ENCODE results near the gene TMEM204.

TMEM204 gene

DNA sequence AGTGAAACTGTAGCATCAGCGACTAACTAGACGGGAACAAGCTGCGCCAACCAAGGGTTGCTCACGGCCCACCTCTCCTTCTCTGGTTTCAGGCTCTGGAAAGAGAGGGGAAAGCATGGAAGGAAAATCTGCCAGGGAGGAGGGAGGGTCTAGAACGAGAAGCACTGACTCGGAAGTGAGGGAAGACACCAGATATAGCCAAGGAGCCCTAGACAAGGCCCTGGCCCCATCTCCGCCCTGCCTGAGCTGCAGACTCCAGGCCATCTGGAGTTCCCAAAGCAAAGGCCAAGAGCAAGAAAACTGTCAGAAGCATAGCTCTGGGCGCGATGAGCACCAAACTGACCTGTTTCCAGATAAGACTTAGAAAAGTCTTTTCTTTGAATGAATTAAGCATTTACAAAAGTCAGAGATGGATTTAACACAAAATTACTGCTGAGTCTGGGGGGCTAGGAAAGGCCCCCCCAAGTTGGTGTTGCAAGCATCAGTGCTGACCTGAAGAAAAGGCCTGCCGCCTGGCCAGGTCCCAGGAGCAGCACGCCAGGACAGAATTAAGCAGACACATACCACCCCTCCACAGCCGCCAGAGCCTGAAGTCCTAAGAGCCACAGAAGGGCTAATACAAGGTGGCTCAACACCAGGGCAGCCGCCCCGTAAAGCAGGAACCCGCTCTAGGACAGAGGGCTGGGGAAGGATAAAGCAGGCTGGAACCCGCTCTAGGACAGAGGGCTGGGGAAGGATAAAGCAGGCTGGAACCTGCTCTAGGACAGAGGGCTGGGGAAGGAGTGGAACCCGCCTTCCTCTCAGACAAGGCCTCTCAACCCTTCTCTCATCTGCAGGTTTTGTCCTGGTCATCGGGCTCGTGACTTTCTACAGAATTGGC, 20.7 kb downstream of the TMEM204 start:
- Histone ChIP-seq H4K20me1 (ENCODE audit: control insufficient read depth, insufficient read depth, low read depth, low read length) (no peaks in the 10 kb centered on the region), H3K79me2 (ENCODE audit: control insufficient read depth, low read length) (no peaks in the 10 kb centered on the region), H3K4me1 (ENCODE audit: control insufficient read depth, low read length) (no peaks in the 10 kb centered on the region), H3K4me3 (ENCODE audit: low read length) (no peak overlapping the region), H3K9me2 (replicated peaks; ENCODE audit: control insufficient read depth, low read length) (no peaks in the 10 kb centered on the region), H3K27me3 (ENCODE audit: control insufficient read depth, low read length) (no peaks in the 10 kb centered on the region), H3K9me3 (ENCODE audit: control insufficient read depth, insufficient read depth, low read length) (no peaks in the 10 kb centered on the region), H3K36me3 (ENCODE audit: control insufficient read depth, low read length) (no peaks in the 10 kb centered on the region), H3K27ac (ENCODE audit: low read depth, low read length) (no peak overlapping the region), H3K4me2 (ENCODE audit: low read length) (no peak overlapping the region), H3F3A (ENCODE audit: control insufficient read depth, insufficient read depth) (no peaks in the 10 kb centered on the region)
- TF ChIP-seq, protein P1, sequence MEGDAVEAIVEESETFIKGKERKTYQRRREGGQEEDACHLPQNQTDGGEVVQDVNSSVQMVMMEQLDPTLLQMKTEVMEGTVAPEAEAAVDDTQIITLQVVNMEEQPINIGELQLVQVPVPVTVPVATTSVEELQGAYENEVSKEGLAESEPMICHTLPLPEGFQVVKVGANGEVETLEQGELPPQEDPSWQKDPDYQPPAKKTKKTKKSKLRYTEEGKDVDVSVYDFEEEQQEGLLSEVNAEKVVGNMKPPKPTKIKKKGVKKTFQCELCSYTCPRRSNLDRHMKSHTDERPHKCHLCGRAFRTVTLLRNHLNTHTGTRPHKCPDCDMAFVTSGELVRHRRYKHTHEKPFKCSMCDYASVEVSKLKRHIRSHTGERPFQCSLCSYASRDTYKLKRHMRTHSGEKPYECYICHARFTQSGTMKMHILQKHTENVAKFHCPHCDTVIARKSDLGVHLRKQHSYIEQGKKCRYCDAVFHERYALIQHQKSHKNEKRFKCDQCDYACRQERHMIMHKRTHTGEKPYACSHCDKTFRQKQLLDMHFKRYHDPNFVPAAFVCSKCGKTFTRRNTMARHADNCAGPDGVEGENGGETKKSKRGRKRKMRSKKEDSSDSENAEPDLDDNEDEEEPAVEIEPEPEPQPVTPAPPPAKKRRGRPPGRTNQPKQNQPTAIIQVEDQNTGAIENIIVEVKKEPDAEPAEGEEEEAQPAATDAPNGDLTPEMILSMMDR (IDR thresholded peaks at IDR 0.05; ENCODE audit: low read depth, low read length, poor library complexity, severe bottlenecking) = no peak
- TF ChIP-seq EZH2phosphoT487 (IDR thresholded peaks at IDR 0.05; ENCODE audit: borderline replicate concordance, low read length) = no peak

DNA sequence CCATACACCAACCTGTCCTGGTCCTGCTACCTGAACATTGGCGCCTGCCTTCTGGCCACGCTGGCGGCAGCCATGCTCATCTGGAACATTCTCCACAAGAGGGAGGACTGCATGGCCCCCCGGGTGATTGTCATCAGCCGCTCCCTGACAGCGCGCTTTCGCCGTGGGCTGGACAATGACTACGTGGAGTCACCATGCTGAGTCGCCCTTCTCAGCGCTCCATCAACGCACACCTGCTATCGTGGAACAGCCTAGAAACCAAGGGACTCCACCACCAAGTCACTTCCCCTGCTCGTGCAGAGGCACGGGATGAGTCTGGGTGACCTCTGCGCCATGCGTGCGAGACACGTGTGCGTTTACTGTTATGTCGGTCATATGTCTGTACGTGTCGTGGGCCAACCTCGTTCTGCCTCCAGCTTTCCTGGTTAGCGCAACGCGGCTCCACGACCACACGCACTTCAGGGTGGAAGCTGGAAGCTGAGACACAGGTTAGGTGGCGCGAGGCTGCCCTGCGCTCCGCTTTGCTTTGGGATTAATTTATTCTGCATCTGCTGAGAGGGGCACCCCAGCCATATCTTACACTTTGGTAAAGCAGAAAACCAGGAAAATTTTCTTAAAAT, 21.5 kb downstream of the TMEM204 start:
- Histone ChIP-seq H3K36me3 (ENCODE audit: control insufficient read depth, low read length) (no peaks in the 10 kb centered on the region), H3K4me2 (ENCODE audit: low read length) (no peak overlapping the region), H3K27ac (ENCODE audit: low read depth, low read length) (no peak overlapping the region), H4K20me1 (ENCODE audit: control insufficient read depth, insufficient read depth, low read depth, low read length) (no peaks in the 10 kb centered on the region), H3K9me3 (ENCODE audit: control insufficient read depth, insufficient read depth, low read length) (no peaks in the 10 kb centered on the region), H3K79me2 (ENCODE audit: control insufficient read depth, low read length) (no peaks in the 10 kb centered on the region), H3K4me1 (ENCODE audit: control insufficient read depth, low read length) (no peaks in the 10 kb centered on the region), H3K4me3 (ENCODE audit: low read length) (no peak overlapping the region), H3K27me3 (ENCODE audit: control insufficient read depth, low read length) (no peaks in the 10 kb centered on the region), H3F3A (ENCODE audit: control insufficient read depth, insufficient read depth) (no peaks in the 10 kb centered on the region), H3K9me2 (replicated peaks; ENCODE audit: control insufficient read depth, low read length) (no peaks in the 10 kb centered on the region)
- no peak for TF ChIP-seq EZH2phosphoT487 (IDR thresholded peaks at IDR 0.05; ENCODE audit: borderline replicate concordance, low read length)
- TF ChIP-seq, protein P1 (IDR thresholded peaks at IDR 0.05; ENCODE audit: low read depth, low read length, poor library complexity, severe bottlenecking) = no peak

DNA sequence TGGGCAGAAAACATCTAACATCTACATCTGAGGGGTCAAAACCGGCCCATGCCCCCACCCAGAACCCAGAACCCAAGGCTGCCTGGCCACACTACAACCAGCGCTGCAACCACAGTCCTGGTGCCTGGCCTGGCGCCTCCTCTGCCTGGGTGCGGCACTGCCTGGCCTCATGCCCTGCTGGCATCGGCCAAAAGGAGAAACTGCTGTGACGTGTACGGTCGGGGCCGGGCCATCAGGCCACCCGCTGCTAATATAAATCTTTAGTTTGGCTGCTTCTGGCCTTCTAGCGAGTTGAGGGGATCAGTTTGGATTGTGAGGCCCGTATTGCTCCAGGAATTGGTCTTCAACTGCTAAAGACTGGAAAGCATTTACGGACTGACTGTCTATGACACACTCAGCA, 22.8 kb downstream of the TMEM204 start:
- no peaks in the 10 kb centered on the region for H3K27me3 ChIP-seq (ENCODE audit: control insufficient read depth, low read length)
- no peaks in the 10 kb centered on the region for H3K9me3 ChIP-seq (ENCODE audit: control insufficient read depth, insufficient read depth, low read length)
- H3K79me2 ChIP-seq (ENCODE audit: control insufficient read depth, low read length) = no peaks in the 10 kb centered on the region
- H4K20me1 ChIP-seq (ENCODE audit: control insufficient read depth, insufficient read depth, low read depth, low read length) = no peaks in the 10 kb centered on the region
- H3K4me2 ChIP-seq (ENCODE audit: low read length) = no peak overlapping the region
- no peaks in the 10 kb centered on the region for H3F3A ChIP-seq (ENCODE audit: control insufficient read depth, insufficient read depth)
- no peaks in the 10 kb centered on the region for H3K9me2 ChIP-seq (replicated peaks; ENCODE audit: control insufficient read depth, low read length)
- no peak overlapping the region for H3K4me3 ChIP-seq (ENCODE audit: low read length)
- no peak overlapping the region for H3K27ac ChIP-seq (ENCODE audit: low read depth, low read length)
- H3K4me1 ChIP-seq (ENCODE audit: control insufficient read depth, low read length) = no peaks in the 10 kb centered on the region
- no peak for TF ChIP-seq EZH2phosphoT487 (IDR thresholded peaks at IDR 0.05; ENCODE audit: borderline replicate concordance, low read length)
- TF ChIP-seq, protein P1 (IDR thresholded peaks at IDR 0.05; ENCODE audit: low read depth, low read length, poor library complexity, severe bottlenecking) = no peak
- no peaks in the 10 kb centered on the region for H3K36me3 ChIP-seq (ENCODE audit: control insufficient read depth, low read length)
